ENCODE measurements around the gene ITIH4.

DNA sequence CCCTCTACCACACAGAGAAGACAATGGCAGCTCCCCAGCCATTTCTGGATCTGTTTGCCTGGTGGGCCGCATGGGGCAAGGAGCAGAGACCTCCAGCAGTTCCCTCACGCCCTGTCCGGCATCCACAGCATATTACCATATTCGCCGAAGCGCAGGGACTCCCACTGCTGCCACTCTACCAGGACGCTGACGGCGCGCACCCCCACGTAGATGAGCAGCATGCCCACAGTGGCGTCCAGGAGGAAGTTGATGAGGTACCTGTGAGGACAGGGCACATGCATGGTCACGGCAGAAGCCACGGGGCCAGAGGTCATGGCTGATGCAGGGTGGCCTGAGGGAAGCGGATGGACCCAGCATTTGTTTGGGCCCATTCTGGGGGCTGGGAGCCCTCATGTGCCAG, 19.2 kb upstream of the ITIH4 start:
- no peak for TF ChIP-seq POLR2AphosphoS5 (IDR thresholded peaks at IDR 0.05)
- TF ChIP-seq CTCF (IDR thresholded peaks at IDR 0.05) = no peak
- TF ChIP-seq EP300 (IDR thresholded peaks at IDR 0.05) = no peak
